SK-N-SH (cell line): ENCODE results near the gene CYSTM1. TPM values are rescaled to one million over a fixed set of nuclear protein-coding genes. Genes with fewer than 3 reads are reported as not detected.

Experiments
- polyA plus RNA-seq, 3 experiments: library from polyadenylated mRNA; depleted of rRNA; stranded (reverse); fragments of >200 nt; gene quantifications; 2 replicates each; pipeline ENCODE4 v1.2.3, GENCODE V29; 2012

The CYSTM1 gene
- polyA plus RNA-seq, 1 of the 3 experiments (the other 2 are of a cell fraction), result 27.1 TPM

Other genes with a start within 250 kb of the CYSTM1 start
- 3.5 and 3.7 TPM in 2 replicates for gene NRG2, start 131.9 kb upstream of the CYSTM1 start, polyA plus RNA-seq (2012; rRNA removed)
- 2.4 and 2.9 TPM in 2 replicates for gene PURA, start 61.1 kb upstream of the CYSTM1 start, polyA plus RNA-seq (2012; rRNA removed)
- 0.72 and 0.99 TPM in 2 replicates for gene IGIP, start 49.3 kb upstream of the CYSTM1 start, polyA plus RNA-seq (2012; rRNA removed)
- gene PFDN1, start 127.9 kb downstream of the CYSTM1 start, polyA plus RNA-seq (2012; rRNA removed), result 55.2 and 63.6 TPM in 2 replicates
- 56.2 and 59.8 TPM in 2 replicates for gene HBEGF, start 171.4 kb downstream of the CYSTM1 start, polyA plus RNA-seq (2012; rRNA removed)
- gene SLC4A9, start 185.0 kb downstream of the CYSTM1 start, polyA plus RNA-seq (2012; rRNA removed), result 0.02 TPM in 1 of 2 replicates, not detected in the other
- gene ANKHD1, start 226.6 kb downstream of the CYSTM1 start, polyA plus RNA-seq (2012; rRNA removed), result 26.7 and 36.4 TPM in 2 replicates